Gastroesophageal sphincter (tissue), 3 donors: ENCODE data around the gene KDM2B.

Experiments used
- POLR2A ChIP-seq, 2 donors: fragments of 450-650 bp; IDR thresholded peaks; one replicate each; pipeline ENCODE4 v1.6.1; 2017; ENCODE audit warnings: antibody characterized with exemption in 2 of 2, mild to moderate bottlenecking in 2 of 2, moderate library complexity in 1 of 2
- POLR2AphosphoS5 ChIP-seq: sonication (generic); formaldehyde crosslinking; IDR thresholded peaks from one replicate; pipeline ENCODE4 v1.6.1; 2017; ENCODE audit warnings: antibody characterized with exemption
- TF ChIP-seq, protein P1 (sequence below), 4 experiments: fragments of 200-600 bp in 2 of 4; fragments of 450-650 bp in 2 of 4; sonication (generic) in 1 of 4; IDR thresholded peaks; one replicate each; pipeline ENCODE4 v1.5.1; 2017 to 2019; ENCODE audit warnings: antibody characterized with exemption in 4 of 4, mild to moderate bottlenecking in 2 of 4, moderate library complexity in 2 of 4

DNA sequence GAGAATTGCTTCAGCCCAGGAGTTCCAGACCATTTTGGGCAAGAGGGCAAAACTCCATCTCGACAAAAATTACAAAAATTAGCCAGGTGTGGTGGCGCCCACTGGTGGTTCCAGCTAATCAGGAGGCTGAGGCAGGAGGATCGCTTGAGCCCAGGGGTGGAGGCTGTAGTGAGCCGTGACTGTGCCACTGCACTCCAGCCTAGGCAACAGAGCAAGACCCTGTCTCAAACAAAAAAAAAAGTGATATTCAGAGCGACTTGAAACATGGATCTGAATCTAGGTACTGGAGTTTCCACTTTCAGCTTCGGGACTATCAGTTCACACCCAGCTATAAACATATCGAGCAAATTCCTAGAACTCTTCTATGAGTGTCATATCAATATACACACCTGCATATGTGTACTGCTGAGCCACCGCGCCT is 197.2 kb downstream of the KDM2B start:
- TF ChIP-seq POLR2AphosphoS5: no peak
- TF ChIP-seq, protein P1, sequence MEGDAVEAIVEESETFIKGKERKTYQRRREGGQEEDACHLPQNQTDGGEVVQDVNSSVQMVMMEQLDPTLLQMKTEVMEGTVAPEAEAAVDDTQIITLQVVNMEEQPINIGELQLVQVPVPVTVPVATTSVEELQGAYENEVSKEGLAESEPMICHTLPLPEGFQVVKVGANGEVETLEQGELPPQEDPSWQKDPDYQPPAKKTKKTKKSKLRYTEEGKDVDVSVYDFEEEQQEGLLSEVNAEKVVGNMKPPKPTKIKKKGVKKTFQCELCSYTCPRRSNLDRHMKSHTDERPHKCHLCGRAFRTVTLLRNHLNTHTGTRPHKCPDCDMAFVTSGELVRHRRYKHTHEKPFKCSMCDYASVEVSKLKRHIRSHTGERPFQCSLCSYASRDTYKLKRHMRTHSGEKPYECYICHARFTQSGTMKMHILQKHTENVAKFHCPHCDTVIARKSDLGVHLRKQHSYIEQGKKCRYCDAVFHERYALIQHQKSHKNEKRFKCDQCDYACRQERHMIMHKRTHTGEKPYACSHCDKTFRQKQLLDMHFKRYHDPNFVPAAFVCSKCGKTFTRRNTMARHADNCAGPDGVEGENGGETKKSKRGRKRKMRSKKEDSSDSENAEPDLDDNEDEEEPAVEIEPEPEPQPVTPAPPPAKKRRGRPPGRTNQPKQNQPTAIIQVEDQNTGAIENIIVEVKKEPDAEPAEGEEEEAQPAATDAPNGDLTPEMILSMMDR (IDR thresholded peaks at IDR 0.05): no peak
- no peak for TF ChIP-seq POLR2A (IDR thresholded peaks at IDR 0.05)
